HG02610 (cell line): ENCODE measurements around the gene GAGE12J.
"Not testable (repeated sequence)": the region's sequence is repeated elsewhere in the genome, so short reads cannot be mapped to it uniquely, and the experiment has no call there.

ENCODE experiments used
- ATAC-seq: cut with Tn5 transposase; IDR thresholded peaks from one replicate; pipeline ENCODE4 v1.9.1; 2021; ENCODE audit warnings: mild to moderate bottlenecking, moderate library complexity; ENCODE audit not compliant: unreplicated experiment

GAGE12J gene

DNA sequence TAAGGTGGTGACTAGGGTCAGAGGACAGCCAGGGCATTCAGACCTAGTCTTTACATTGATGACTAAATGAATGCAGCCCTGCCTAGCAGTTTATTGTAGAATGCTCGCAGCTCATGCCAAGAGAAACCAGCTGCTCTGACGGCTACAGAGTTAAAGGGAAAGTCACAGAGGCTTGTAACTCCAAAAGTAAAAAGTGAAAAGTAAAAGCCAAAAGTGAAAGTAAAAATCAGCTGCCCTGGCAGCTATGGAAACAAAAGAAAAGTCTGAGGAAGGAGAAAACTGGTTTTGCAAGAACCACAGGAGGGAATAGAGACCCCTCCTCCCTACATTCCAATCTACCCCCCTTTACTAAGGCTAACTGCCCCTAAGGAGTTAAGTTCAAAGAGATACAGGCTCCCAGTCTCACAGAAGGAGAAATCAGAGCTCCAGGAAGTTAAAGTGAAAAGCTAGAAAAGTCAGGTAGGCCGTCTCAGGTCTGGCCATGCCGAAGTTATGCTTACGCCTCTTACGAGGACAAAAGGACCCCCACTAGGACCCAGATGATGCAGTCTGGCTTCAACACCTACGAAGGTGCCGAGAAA lies 12.3 kb upstream of the GAGE12J start:
- ATAC-seq = no peak

DNA sequence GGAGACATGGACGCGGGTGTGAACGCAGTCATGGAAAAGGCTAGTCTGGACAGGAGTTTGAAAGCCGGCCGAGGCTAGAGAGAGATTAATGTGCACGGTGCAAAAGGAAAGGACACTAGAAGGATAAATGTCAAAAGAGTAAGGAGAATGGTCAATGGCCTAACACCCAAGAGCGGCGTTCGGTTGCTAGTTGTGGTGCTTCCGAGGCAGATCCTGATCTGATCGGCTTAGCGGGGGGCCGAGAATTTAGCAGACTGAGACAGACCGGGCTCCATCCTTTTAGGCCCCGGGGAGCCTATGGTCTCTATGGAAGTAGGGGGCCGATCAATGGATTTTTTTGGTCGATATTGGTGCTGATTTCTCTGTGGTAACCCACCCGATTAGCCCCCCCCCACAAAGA lies 11.5 kb upstream of the GAGE12J start:
- no peak for ATAC-seq

DNA sequence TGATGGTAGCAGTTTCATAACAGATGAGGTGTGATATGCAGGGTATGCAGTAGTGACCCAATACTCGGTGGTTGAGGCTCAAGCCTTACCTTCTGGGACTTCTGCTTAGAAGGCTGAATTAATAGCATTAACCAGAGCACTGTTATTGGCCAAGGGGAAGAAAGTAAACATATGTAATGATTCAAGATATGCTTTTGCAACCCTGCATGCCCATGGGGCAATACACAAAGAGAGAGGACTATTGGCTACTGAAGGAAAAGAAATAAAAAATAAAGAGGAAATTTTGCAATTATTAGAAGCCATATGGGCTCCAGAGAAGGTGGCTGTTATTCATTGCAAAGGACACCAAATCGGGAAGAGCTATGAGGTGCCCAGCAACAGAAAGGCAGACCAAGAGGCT lies 9.7 kb upstream of the GAGE12J start:
- ATAC-seq = no peak

DNA sequence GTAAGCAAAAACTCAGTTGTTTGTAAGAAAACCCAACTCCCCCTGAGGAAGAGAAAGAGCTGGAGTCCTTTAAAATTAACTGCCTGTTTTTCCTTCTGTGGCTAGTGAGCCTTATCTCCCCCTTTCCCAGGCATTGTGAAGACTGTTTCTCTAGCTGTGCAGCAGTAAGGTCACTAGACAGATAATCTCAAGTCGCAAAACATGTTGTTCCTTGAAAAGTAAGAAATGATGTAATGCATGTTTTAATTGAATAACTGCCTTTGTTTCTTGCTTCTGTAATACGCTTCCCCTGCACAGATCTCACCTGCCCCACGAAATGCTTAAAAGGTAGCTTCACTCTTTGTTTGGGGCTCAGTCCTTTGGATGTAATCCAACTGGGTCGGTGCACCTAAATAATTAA lies 5.8 kb upstream of the GAGE12J start:
- no peak for ATAC-seq

DNA sequence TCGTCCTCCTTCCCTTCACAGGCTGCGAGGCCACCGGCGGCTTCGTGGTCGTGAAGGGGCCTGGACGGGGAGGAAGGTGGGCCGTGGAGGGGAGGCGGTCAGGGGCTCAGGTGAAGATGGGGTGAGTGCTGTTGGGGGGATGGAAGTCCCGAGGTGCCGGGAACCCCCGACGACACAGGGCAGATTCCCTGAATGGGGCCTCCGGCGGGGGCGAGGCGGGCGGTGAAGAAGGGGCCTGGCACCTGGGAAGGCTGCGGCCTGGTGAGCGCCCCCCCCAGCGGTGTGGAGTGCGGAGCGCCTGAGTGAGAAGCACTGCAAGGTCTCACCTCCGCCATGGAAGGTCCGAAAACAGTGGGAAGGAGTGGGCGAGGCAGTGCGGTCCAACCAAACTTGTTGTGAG lies 429 bp downstream of the GAGE12J start:
- ATAC-seq = not testable (repeated sequence)

DNA sequence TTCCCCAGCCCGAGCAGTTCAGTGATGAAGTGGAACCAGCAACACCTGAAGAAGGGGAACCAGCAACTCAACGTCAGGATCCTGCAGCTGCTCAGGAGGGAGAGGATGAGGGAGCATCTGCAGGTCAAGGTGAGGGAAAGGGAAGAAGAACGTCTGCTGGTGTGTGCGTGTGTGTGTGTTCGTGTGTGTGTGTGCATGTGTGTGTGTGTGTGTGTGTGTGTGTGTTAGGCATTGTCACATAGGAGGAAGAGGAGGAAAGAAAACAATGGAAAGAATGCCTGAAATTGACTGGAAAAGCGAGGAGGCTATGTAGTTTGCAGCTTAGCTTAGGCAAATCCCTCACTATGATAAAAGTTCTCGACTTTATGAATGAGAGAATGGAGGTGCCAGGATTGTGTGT lies 1.9 kb downstream of the GAGE12J start:
- not testable (repeated sequence) for ATAC-seq

DNA sequence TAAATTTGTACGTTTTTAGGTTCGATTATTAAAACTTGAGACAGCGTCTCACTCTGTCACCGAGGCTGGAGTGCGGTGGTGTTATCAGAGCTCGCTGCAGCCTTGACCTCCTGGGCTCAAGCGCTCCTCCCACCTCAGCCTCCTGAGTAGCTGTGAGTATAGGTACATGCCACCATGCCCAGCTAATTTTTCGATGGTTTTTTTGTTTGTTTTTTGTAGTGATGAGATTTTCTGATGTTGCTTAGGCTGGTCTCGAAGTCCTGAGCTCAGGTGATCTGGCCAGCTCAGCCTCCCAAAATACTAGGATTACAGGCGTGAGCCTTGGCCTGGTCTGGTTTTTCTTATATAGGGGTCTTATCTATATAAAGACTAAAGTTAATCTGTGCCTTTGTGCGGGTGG lies 8.6 kb downstream of the GAGE12J start:
- not testable (repeated sequence) for ATAC-seq

DNA sequence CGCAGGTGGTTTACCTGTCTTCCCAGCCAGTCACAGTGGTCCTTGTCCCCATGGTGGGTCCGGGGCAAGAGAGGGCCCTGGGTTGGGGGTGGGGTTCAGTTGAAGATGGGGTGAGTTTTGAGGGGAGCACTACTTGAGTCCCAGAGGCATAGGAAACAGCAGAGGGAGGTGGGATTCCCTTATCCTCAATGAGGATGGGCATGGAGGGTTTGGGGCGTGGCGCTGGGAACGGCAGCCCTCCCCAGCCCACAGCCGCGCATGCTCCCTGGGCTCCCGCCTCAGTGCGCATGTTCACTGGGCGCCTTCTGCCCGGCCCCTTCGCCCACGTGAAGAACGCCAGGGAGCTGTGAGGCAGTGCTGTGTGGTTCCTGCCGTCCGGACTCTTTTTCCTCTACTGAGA lies 9.4 kb downstream of the GAGE12J start, which contains the start of gene GAGE13:
Gene GAGE13, plus strand, starts transcription at position 301 of the 400 bp plus-strand sequence. CDS start 1,156 bp downstream, outside the sequence.
- not testable (repeated sequence) for ATAC-seq

DNA sequence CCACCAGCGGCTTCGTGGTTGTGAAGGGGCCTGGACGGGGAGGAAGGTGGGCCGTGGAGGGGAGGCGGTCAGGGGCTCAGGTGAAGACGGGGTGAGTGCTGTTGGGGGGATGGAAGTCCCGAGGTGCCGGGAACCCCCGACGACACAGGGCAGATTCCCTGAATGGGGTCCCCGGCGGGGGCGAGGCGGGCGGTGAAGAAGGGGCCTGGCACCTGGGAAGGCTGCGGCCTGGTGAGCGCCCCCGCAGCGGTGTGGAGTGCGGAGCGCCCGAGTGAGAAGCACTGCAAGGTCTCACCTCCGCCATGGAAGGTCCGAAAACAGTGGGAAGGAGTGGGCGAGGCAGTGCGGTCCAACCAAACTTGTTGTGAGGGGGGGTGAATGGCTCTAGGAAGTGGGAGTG lies 10.0 kb downstream of the GAGE12J start:
- ATAC-seq = not testable (repeated sequence)

DNA sequence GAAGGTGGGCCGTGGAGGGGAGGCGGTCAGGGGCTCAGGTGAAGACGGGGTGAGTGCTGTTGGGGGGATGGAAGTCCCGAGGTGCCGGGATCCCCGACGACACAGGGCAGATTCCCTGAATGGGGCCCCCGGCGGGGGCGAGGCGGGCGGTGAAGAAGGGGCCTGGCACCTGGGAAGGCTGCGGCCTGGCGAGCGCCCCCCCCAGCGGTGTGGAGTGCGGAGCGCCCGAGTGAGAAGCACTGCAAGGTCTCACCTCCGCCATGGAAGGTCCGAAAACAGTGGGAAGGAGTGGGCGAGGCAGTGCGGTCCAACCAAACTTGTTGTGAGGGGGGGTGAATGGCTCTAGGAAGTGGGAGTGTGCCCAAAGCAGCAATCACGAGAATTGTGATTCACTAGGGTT lies 19.6 kb downstream of the GAGE12J start:
- ATAC-seq = not testable (repeated sequence)

DNA sequence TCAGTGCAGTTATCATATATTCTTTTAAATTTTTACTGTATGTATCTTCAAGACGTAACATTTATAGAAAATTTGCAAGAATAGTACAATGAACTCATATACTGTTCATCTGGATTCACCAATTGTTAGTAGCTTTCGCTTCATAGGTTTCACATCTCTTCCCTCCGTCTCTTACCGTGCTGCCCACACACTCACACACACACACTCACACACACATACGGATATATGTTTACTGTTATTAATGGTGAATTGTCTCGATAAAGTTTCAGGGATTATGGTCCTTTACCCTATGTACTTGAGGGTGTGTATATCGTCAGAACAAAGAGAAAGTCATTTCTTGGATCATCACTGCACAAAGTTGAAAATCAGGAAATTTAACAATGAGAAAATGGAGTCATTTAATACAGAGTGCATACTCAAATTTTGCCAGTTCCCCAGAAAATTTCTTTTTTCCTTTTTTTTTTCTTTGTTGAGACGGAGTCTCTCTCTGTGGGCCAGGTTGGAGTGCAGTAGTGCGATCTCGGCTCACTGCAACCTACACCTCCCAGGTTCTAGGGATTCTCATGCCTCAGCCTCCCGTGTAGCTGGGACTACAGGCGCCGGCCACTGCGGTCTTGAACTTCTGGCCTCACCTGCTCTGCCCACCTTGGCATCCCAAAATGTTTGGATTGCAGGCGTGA lies 22.8 kb downstream of the GAGE12J start:
- not testable (repeated sequence) for ATAC-seq

DNA sequence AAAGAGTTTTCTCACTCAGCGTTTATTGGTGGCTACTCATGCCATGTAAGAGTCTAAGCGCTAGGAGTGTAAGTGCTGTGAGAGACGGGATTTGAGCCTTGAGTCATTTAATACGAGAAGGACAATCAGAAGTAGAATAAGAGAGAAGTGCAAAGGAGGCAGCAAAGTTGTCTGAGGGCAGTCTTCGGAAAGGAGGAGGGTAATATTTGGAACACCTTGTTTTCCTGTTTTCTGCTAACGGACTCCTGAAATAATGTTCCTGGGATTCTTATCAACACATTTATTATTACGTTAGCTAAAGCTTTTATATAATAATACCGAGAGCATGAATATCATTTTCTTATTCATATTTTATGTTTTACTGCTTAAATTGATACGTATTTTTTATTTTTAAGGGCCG lies 23.6 kb downstream of the GAGE12J start:
- not testable (repeated sequence) for ATAC-seq

DNA sequence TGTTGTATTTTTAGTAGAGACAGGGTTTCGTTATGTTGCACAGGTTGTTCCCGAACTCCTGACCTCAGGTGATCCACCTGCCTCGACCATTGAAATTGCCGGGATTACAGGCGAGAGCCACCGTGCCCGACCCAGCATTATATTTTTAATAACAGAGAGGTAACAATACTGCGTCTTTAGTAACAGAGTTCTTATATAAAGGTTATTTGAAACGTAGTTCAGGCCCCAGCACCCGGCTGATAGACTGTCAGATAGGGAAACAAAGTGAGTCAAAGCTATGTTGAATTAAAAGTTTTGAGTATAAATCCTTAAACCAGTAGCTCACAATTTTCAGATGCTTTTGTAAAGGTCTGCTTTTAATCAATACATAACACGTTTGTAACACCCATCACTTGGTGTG lies 24.3 kb downstream of the GAGE12J start:
- not testable (repeated sequence) for ATAC-seq
